ENCODE measurements around the gene TBL1XR1.

DNA sequence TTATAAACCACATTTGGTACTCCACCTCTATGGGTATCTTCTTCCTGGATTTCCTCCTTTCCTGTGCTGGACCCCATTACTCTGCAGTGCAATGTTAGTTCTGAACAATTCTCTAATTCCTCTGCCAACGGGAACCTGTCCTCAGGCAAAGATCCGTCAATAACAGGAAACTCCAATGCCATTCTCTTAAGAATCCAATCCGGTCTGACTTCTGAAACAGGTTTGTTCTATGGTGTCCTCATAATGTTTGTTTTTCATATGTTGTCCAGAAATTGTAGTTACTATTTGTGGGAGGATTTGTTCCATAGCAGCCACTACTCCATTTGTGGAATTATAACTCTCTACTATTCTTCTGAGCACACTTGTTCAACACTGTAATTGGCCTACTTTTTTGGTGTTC is 112.7 kb downstream of the TBL1XR1 start:
- TF ChIP-seq CTCF (IDR thresholded peaks at IDR 0.05) (no peak), POLR2A (IDR thresholded peaks at IDR 0.05) (no peak)

Measured in prostate gland (tissue), 2 donors.